Activated CD8-positive, alpha-beta T cell treated with anti-CD3 and anti-CD28 coated beads, Interleukin-2, amount 10 ng/mL, durations not matched to agents 7 days and 5 days (primary cell): ENCODE data around the gene ZNF682. TPM values are rescaled to one million over a fixed set of nuclear protein-coding genes. Genes with fewer than 3 reads are reported as not detected.
"Not testable (repeated sequence)": the region's sequence is repeated elsewhere in the genome, so short reads cannot be mapped to it uniquely, and the experiment has no call there.

Source experiments
- ATAC-seq: fragments of 150-1000 bp; cut with Tn5 transposase; one replicate; pipeline ENCODE4 v1.10.0; 2021; ENCODE audit warnings: moderate library complexity
- CTCF ChIA-PET: fragments of 350-600 bp; sonication (Branson Sonifier 250); formaldehyde crosslinking; loops from one replicate; lab custom pipeline; 2021; ENCODE audit warnings: antibody characterized with exemption; lab: Charles Lee
- POLR2A ChIA-PET: fragments of 350-600 bp; sonication (Branson Sonifier 250); formaldehyde crosslinking; loops from one replicate; lab custom pipeline; 2021; ENCODE audit warnings: antibody characterized with exemption; lab: Charles Lee
- DNase-seq: peaks from one replicate; pipeline ENCODE4 v3.0.0-alpha.2; 2020
- H3K27ac Mint-ChIP-seq: one replicate; pipeline ENCODE4 v1.8.0; 2021; ENCODE audit warnings: mild to moderate bottlenecking, mixed read lengths
- H3K27me3 Mint-ChIP-seq: one replicate; pipeline ENCODE4 v1.8.0; 2021; ENCODE audit warnings: low read depth, mixed read lengths
- H3K36me3 Mint-ChIP-seq: one replicate; pipeline ENCODE4 v1.8.0; 2021; ENCODE audit warnings: low read depth, mixed read lengths
- H3K4me1 Mint-ChIP-seq: one replicate; pipeline ENCODE4 v1.8.0; 2021; ENCODE audit warnings: low read depth, mixed read lengths
- H3K4me3 Mint-ChIP-seq: one replicate; pipeline ENCODE4 v1.8.0; 2021; ENCODE audit warnings: mild to moderate bottlenecking, mixed read lengths
- H3K9me3 Mint-ChIP-seq: one replicate; pipeline ENCODE4 v1.8.0; 2022; ENCODE audit warnings: mixed read lengths; ENCODE audit not compliant: insufficient read depth
- total RNA-seq, 2 experiments: library from RNA; stranded (reverse); gene quantifications; one replicate each; pipeline ENCODE4 v1.2.3, GENCODE V29; 2021

Gene ZNF682
- total RNA-seq, 2 experiments from 2014 or later = 10.9 to 13.6 TPM

- no peak for ATAC-seq
- ChIA-PET POLR2A (no interaction called here), CTCF (interaction anchor here (2.2 kb wide), 1 partner anchor 11 kb away, joined by 5 read pairs; the partner anchor contains the start of gene ZNF90)
- Mint-ChIP-seq H3K27me3 (no peaks in the 10 kb centered on the region), H3K4me3 (no peak overlapping the region), H3K4me1 (no peaks in the 10 kb centered on the region), H3K27ac (no peak overlapping the region), H3K36me3 (peaks cover 2% of the 10 kb centered on the region), H3K9me3 (peaks cover 24% of the 10 kb centered on the region)
- no peak for DNase-seq
Measured at GRCh38 chr19:20066861-20067260, 27.6 kb upstream of the ZNF682 start.

GRCh38 chr19:20060282-20060681 lies 21.0 kb upstream of the ZNF682 start:
- Mint-ChIP-seq H3K36me3 (no peaks in the 10 kb centered on the region), H3K4me1 (no peaks in the 10 kb centered on the region), H3K27me3 (no peaks in the 10 kb centered on the region), H3K4me3 (no peak overlapping the region), H3K9me3 (peaks cover 18% of the 10 kb centered on the region), H3K27ac (no peak overlapping the region)
- DNase-seq = no peak
- ChIA-PET POLR2A (no interaction called here), CTCF (no interaction called here)
- no peak for ATAC-seq

GRCh38 chr19:20058738-20059137 lies 19.4 kb upstream of the ZNF682 start:
- DNase-seq, POLR2A ChIA-PET, CTCF ChIA-PET, H3K4me3 Mint-ChIP-seq, H3K27me3 Mint-ChIP-seq, H3K27ac Mint-ChIP-seq, H3K4me1 Mint-ChIP-seq, H3K36me3 Mint-ChIP-seq, ATAC-seq: not testable (repeated sequence)
- H3K9me3 Mint-ChIP-seq = peaks cover 18% of the 10 kb centered on the region

- POLR2A ChIA-PET = interaction anchor here (0.6 to 1.4 kb wide), 5 partner anchors 13 to 1715 kb away, joined by 3 to 8 read pairs (median 4); partner anchors contain the start of genes ZNF486, ZNF682 and ZNF90
- H3K4me3 Mint-ChIP-seq = peak overlapping the region; percentile 91
- H3K27ac Mint-ChIP-seq = peak overlapping the region; percentile 85
- peaks cover 13% of the 10 kb centered on the region for H3K4me1 Mint-ChIP-seq
- CTCF ChIA-PET = interaction anchor here (0.6 to 1.3 kb wide), 4 partner anchors 12 to 520 kb away, joined by 3 read pairs; no protein-coding TSS in a partner anchor
- H3K36me3 Mint-ChIP-seq = peaks cover 6% of the 10 kb centered on the region
- H3K9me3 Mint-ChIP-seq = peaks cover 6% of the 10 kb centered on the region
- DNase-seq (peak; percentile 70), ATAC-seq (peak; percentile 97)
- H3K27me3 Mint-ChIP-seq = no peaks in the 10 kb centered on the region
Measured at GRCh38 chr19:20051841-20052768, 12.8 kb upstream of the ZNF682 start.

- H3K9me3 Mint-ChIP-seq = peaks cover 10% of the 10 kb centered on the region
- POLR2A ChIA-PET, CTCF ChIA-PET, H3K36me3 Mint-ChIP-seq, H3K4me3 Mint-ChIP-seq, DNase-seq, ATAC-seq, H3K27ac Mint-ChIP-seq, H3K4me1 Mint-ChIP-seq, H3K27me3 Mint-ChIP-seq: not testable (repeated sequence)
Measured at GRCh38 chr19:20045742-20046141, 6.4 kb upstream of the ZNF682 start.

GRCh38 chr19:20044663-20045062 lies 5.4 kb upstream of the ZNF682 start:
- ChIA-PET POLR2A (no interaction called here), CTCF (no interaction called here)
- no peak for ATAC-seq
- no peaks in the 10 kb centered on the region for H3K36me3 Mint-ChIP-seq
- no peaks in the 10 kb centered on the region for H3K4me1 Mint-ChIP-seq
- H3K27ac Mint-ChIP-seq = no peak overlapping the region
- H3K27me3 Mint-ChIP-seq = peaks cover 3% of the 10 kb centered on the region
- H3K9me3 Mint-ChIP-seq = peaks cover 9% of the 10 kb centered on the region
- no peak overlapping the region for H3K4me3 Mint-ChIP-seq
- no peak for DNase-seq

- Mint-ChIP-seq H3K4me1 (peaks cover 15% of the 10 kb centered on the region), H3K4me3 (peak overlapping the region; percentile 96), H3K27ac (peak overlapping the region; percentile 99), H3K36me3 (peaks cover 33% of the 10 kb centered on the region), H3K27me3 (no peaks in the 10 kb centered on the region), H3K9me3 (peaks cover 7% of the 10 kb centered on the region)
- POLR2A ChIA-PET = interaction anchor here (1.0 to 2.1 kb wide), 5 partner anchors 13 to 622 kb away, joined by 3 to 13 read pairs (median 8); partner anchors contain the start of genes ZNF486, ZNF626 and ZNF90
- CTCF ChIA-PET = interaction anchor here (1.2 kb wide), 1 partner anchor 13 kb away, joined by 3 read pairs; no protein-coding TSS in a partner anchor
- ATAC-seq (no peak), DNase-seq (no peak)
Measured at GRCh38 chr19:20038358-20039202, 725 bp downstream of the ZNF682 start.

GRCh38 chr19:20035935-20036334 lies 3.4 kb downstream of the ZNF682 start:
- CTCF ChIA-PET = no interaction called here

GRCh38 chr19:20028611-20029010 lies 10.7 kb downstream of the ZNF682 start:
- no peaks in the 10 kb centered on the region for H3K27me3 Mint-ChIP-seq
- H3K4me1 Mint-ChIP-seq = no peaks in the 10 kb centered on the region
- no peak overlapping the region for H3K27ac Mint-ChIP-seq
- peaks cover 13% of the 10 kb centered on the region for H3K9me3 Mint-ChIP-seq
- ChIA-PET POLR2A (interaction anchor here (1.2 kb wide), 1 partner anchor 49 kb away, joined by 3 read pairs; the partner anchor contains the start of gene ZNF90), CTCF (no interaction called here)
- ATAC-seq (no peak), DNase-seq (no peak)
- no peak overlapping the region for H3K4me3 Mint-ChIP-seq
- H3K36me3 Mint-ChIP-seq = peaks cover 64% of the 10 kb centered on the region

More at GRCh38 chr19:20035935-20036334, 3.4 kb downstream of the ZNF682 start:
- Mint-ChIP-seq H3K36me3 (peaks cover 53% of the 10 kb centered on the region), H3K27me3 (no peaks in the 10 kb centered on the region), H3K4me1 (peaks cover 15% of the 10 kb centered on the region), H3K4me3 (no peak overlapping the region), H3K27ac (no peak overlapping the region), H3K9me3 (peaks cover 12% of the 10 kb centered on the region)
- no peak for ATAC-seq
- no peak for DNase-seq
- POLR2A ChIA-PET = no interaction called here

- Mint-ChIP-seq H3K27me3 (no peaks in the 10 kb centered on the region), H3K9me3 (peaks cover 48% of the 10 kb centered on the region), H3K36me3 (peaks cover 61% of the 10 kb centered on the region), H3K4me1 (no peaks in the 10 kb centered on the region), H3K27ac (no peak overlapping the region), H3K4me3 (no peak overlapping the region)
- CTCF ChIA-PET = interaction anchor here (1.0 kb wide), 1 partner anchor 8 kb away, joined by 3 read pairs; no protein-coding TSS in a partner anchor
- POLR2A ChIA-PET = no interaction called here
- ATAC-seq = no peak
- no peak for DNase-seq
Measured at GRCh38 chr19:20005741-20006140, 33.6 kb downstream of the ZNF682 start.

- CTCF ChIA-PET = interaction anchor here (0.9 to 1.5 kb wide), 4 partner anchors 8 to 411 kb away, joined by 3 to 4 read pairs (median 4); no protein-coding TSS in a partner anchor
- H3K27ac Mint-ChIP-seq = no peak overlapping the region
- DNase-seq = peak; percentile 34
Measured at GRCh38 chr19:19997656-19998268, 41.5 kb downstream of the ZNF682 start.

More at GRCh38 chr19:19997656-19998268, 41.5 kb downstream of the ZNF682 start:
- no peaks in the 10 kb centered on the region for H3K4me1 Mint-ChIP-seq
- POLR2A ChIA-PET = interaction anchor here (0.7 to 1.2 kb wide), 2 partner anchors 97 to 169 kb away, joined by 3 to 5 read pairs; partner anchors contain the start of genes ZNF486 and ZNF93
- no peak for ATAC-seq
- H3K36me3 Mint-ChIP-seq = peaks cover 7% of the 10 kb centered on the region
- no peak overlapping the region for H3K4me3 Mint-ChIP-seq
- no peaks in the 10 kb centered on the region for H3K27me3 Mint-ChIP-seq
- H3K9me3 Mint-ChIP-seq = peaks cover 34% of the 10 kb centered on the region
